ENCODE data around the gene MPP7. TPM values are rescaled to one million over a fixed set of nuclear protein-coding genes. Genes with fewer than 3 reads are reported as not detected.

The MPP7 gene
- total RNA-seq, 2 experiments from 2014 or later: 11.0 to 12.3 TPM

- Mint-ChIP-seq H3K27me3 (no peaks in the 10 kb centered on the region), H3K4me1 (peaks cover 22% of the 10 kb centered on the region), H3K36me3 (peaks cover 11% of the 10 kb centered on the region), H3K27ac (no peak overlapping the region), H3K4me3 (no peak overlapping the region), H3K9me3 (no peaks in the 10 kb centered on the region)
- DNase-seq: no peak
Observed at GRCh38 chr10:28318626-28319025, 15.8 kb upstream of the MPP7 start.

GRCh38 chr10:28317760-28318159 lies 14.9 kb upstream of the MPP7 start:
- no peaks in the 10 kb centered on the region for H3K9me3 Mint-ChIP-seq
- H3K36me3 Mint-ChIP-seq: peaks cover 14% of the 10 kb centered on the region
- no peak overlapping the region for H3K27ac Mint-ChIP-seq
- no peaks in the 10 kb centered on the region for H3K27me3 Mint-ChIP-seq
- no peak overlapping the region for H3K4me3 Mint-ChIP-seq
- H3K4me1 Mint-ChIP-seq: peaks cover 24% of the 10 kb centered on the region
- DNase-seq: no peak

- peaks cover 4% of the 10 kb centered on the region for H3K9me3 Mint-ChIP-seq
- peaks cover 17% of the 10 kb centered on the region for H3K36me3 Mint-ChIP-seq
- peaks cover 21% of the 10 kb centered on the region for H3K4me1 Mint-ChIP-seq
- peak overlapping the region; percentile 41 for H3K27ac Mint-ChIP-seq
- no peak for DNase-seq
- no peak overlapping the region for H3K4me3 Mint-ChIP-seq
- H3K27me3 Mint-ChIP-seq: no peaks in the 10 kb centered on the region
Observed at GRCh38 chr10:28316696-28317095, 13.8 kb upstream of the MPP7 start.

GRCh38 chr10:28315140-28315539 lies 12.3 kb upstream of the MPP7 start:
- no peak overlapping the region for H3K27ac Mint-ChIP-seq
- peaks cover 19% of the 10 kb centered on the region for H3K36me3 Mint-ChIP-seq
- H3K4me3 Mint-ChIP-seq: no peak overlapping the region
- DNase-seq: no peak
- H3K27me3 Mint-ChIP-seq: no peaks in the 10 kb centered on the region
- peaks cover 25% of the 10 kb centered on the region for H3K4me1 Mint-ChIP-seq
- H3K9me3 Mint-ChIP-seq: peaks cover 5% of the 10 kb centered on the region

- H3K9me3 Mint-ChIP-seq: peaks cover 5% of the 10 kb centered on the region
- peaks cover 19% of the 10 kb centered on the region for H3K36me3 Mint-ChIP-seq
- no peak for DNase-seq
- H3K4me3 Mint-ChIP-seq: no peak overlapping the region
- no peak overlapping the region for H3K27ac Mint-ChIP-seq
- H3K4me1 Mint-ChIP-seq: peaks cover 25% of the 10 kb centered on the region
- H3K27me3 Mint-ChIP-seq: no peaks in the 10 kb centered on the region
Observed at GRCh38 chr10:28314211-28314610, 11.3 kb upstream of the MPP7 start.

- H3K36me3 Mint-ChIP-seq: peaks cover 13% of the 10 kb centered on the region
- no peaks in the 10 kb centered on the region for H3K27me3 Mint-ChIP-seq
- H3K9me3 Mint-ChIP-seq: peaks cover 5% of the 10 kb centered on the region
- no peak overlapping the region for H3K27ac Mint-ChIP-seq
- peaks cover 21% of the 10 kb centered on the region for H3K4me1 Mint-ChIP-seq
- no peak for DNase-seq
- no peak overlapping the region for H3K4me3 Mint-ChIP-seq
Observed at GRCh38 chr10:28312572-28312971, 9.7 kb upstream of the MPP7 start.

GRCh38 chr10:28311104-28311503 lies 8.2 kb upstream of the MPP7 start:
- no peak for DNase-seq
- Mint-ChIP-seq H3K27ac (no peak overlapping the region), H3K27me3 (no peaks in the 10 kb centered on the region), H3K36me3 (peaks cover 13% of the 10 kb centered on the region), H3K4me3 (no peak overlapping the region), H3K9me3 (peaks cover 5% of the 10 kb centered on the region), H3K4me1 (peaks cover 19% of the 10 kb centered on the region)

- Mint-ChIP-seq H3K27ac (no peak overlapping the region), H3K27me3 (no peaks in the 10 kb centered on the region), H3K4me1 (peaks cover 24% of the 10 kb centered on the region), H3K9me3 (peaks cover 3% of the 10 kb centered on the region), H3K36me3 (peaks cover 7% of the 10 kb centered on the region), H3K4me3 (no peak overlapping the region)
- DNase-seq: no peak
Observed at GRCh38 chr10:28307267-28307666, 4.4 kb upstream of the MPP7 start.

- Mint-ChIP-seq H3K9me3 (peaks cover 1% of the 10 kb centered on the region), H3K36me3 (peaks cover 3% of the 10 kb centered on the region), H3K4me3 (no peak overlapping the region), H3K27me3 (no peaks in the 10 kb centered on the region), H3K27ac (no peak overlapping the region), H3K4me1 (peaks cover 31% of the 10 kb centered on the region)
- DNase-seq: no peak
Observed at GRCh38 chr10:28305553-28305952, 2.7 kb upstream of the MPP7 start.

- Mint-ChIP-seq H3K9me3 (no peaks in the 10 kb centered on the region), H3K27me3 (no peaks in the 10 kb centered on the region), H3K4me1 (peaks cover 44% of the 10 kb centered on the region), H3K4me3 (peak overlapping the region; percentile 91), H3K36me3 (no peaks in the 10 kb centered on the region), H3K27ac (no peak overlapping the region)
- DNase-seq: no peak
Observed at GRCh38 chr10:28304032-28304571, 1.2 kb upstream of the MPP7 start.

GRCh38 chr10:28302012-28302637 lies 739 bp downstream of the MPP7 start:
- Mint-ChIP-seq H3K4me1 (peaks cover 56% of the 10 kb centered on the region), H3K27ac (peak overlapping the region; percentile 65), H3K9me3 (no peaks in the 10 kb centered on the region), H3K4me3 (peak overlapping the region; percentile 85), H3K36me3 (no peaks in the 10 kb centered on the region), H3K27me3 (no peaks in the 10 kb centered on the region)
- no peak for DNase-seq

GRCh38 chr10:28300027-28300426 lies 2.8 kb downstream of the MPP7 start:
- Mint-ChIP-seq H3K4me1 (peaks cover 68% of the 10 kb centered on the region), H3K4me3 (no peak overlapping the region), H3K36me3 (no peaks in the 10 kb centered on the region), H3K9me3 (no peaks in the 10 kb centered on the region), H3K27ac (no peak overlapping the region), H3K27me3 (no peaks in the 10 kb centered on the region)
- DNase-seq: no peak

GRCh38 chr10:28298951-28299350 lies 3.9 kb downstream of the MPP7 start:
- Mint-ChIP-seq H3K4me3 (peak overlapping the region; percentile 27), H3K9me3 (no peaks in the 10 kb centered on the region), H3K36me3 (no peaks in the 10 kb centered on the region), H3K27ac (peak overlapping the region; percentile 67), H3K27me3 (no peaks in the 10 kb centered on the region), H3K4me1 (peaks cover 71% of the 10 kb centered on the region)
- DNase-seq: no peak

- H3K27ac Mint-ChIP-seq: no peak overlapping the region
- peaks cover 79% of the 10 kb centered on the region for H3K4me1 Mint-ChIP-seq
- no peak for DNase-seq
- H3K4me3 Mint-ChIP-seq: no peak overlapping the region
- peaks cover 2% of the 10 kb centered on the region for H3K36me3 Mint-ChIP-seq
- no peaks in the 10 kb centered on the region for H3K9me3 Mint-ChIP-seq
- no peaks in the 10 kb centered on the region for H3K27me3 Mint-ChIP-seq
Observed at GRCh38 chr10:28296023-28296422, 6.8 kb downstream of the MPP7 start.

- Mint-ChIP-seq H3K4me3 (no peak overlapping the region), H3K36me3 (peaks cover 2% of the 10 kb centered on the region), H3K27me3 (no peaks in the 10 kb centered on the region), H3K9me3 (no peaks in the 10 kb centered on the region), H3K4me1 (peaks cover 76% of the 10 kb centered on the region), H3K27ac (peak overlapping the region; percentile 51)
- no peak for DNase-seq
Observed at GRCh38 chr10:28295336-28295735, 7.5 kb downstream of the MPP7 start.

- Mint-ChIP-seq H3K4me3 (no peak overlapping the region), H3K27me3 (no peaks in the 10 kb centered on the region), H3K9me3 (no peaks in the 10 kb centered on the region), H3K4me1 (peaks cover 71% of the 10 kb centered on the region), H3K27ac (no peak overlapping the region), H3K36me3 (peaks cover 2% of the 10 kb centered on the region)
- DNase-seq: no peak
Observed at GRCh38 chr10:28294809-28295208, 8.1 kb downstream of the MPP7 start.

All from activated naive CD8-positive, alpha-beta T cell treated with anti-CD3 and anti-CD28 coated beads for 36 hours (primary cell).